Activated CD8-positive, alpha-beta memory T cell treated with anti-CD3 and anti-CD28 coated beads, Interleukin-2, amount 50 U/mL, for 48 hours (primary cell): ENCODE results near the gene ZFYVE9.
"Not testable (repeated sequence)": the region's sequence is repeated elsewhere in the genome, so short reads cannot be mapped to it uniquely, and the experiment has no call there.

Experiments
- DNase-seq: peaks from one replicate; pipeline ENCODE4 v3.0.0-alpha.2; 2020

ZFYVE9 gene

GRCh38 chr1:52192436-52192835, 50.5 kb downstream of the ZFYVE9 start:
- DNase-seq = no peak

DNA sequence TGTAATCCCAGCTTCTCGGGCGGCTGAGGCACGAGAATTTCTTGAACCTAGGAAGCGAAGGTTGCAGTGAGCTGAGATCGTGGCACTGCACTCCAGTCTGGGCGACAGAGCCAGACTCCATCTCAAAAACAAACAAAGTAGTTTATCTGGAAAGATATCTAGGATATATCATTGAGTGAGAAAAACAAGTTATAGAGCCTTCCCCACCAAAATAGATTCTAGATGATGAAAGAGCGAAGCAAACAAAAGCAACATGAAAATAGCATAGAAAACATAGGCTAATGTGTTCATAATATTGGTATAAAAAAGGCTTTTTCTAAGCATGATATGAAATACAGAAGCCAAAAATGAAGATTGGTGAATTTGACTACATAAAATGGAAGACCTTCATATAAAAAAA, 52.1 kb downstream of the ZFYVE9 start:
- DNase-seq = no peak

DNA sequence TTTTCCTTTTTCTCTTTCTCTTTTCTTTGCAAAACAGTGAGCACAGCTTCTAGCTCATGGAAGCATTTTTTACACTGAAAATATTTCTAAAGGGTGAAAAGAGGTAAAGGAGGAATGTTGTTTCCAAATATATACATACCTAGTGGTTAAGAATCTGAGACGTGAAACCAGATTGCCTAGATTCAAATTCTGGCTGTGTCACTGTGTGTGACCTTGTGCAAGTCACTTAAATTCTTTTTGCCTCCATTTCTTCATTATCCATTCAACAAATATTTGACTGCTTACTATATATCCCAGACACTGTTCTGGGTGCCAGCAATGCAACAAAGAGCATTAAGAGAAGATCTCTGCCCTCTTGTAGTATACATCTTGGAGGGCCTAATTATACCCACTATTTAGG, 53.3 kb downstream of the ZFYVE9 start:
- DNase-seq = no peak

DNA sequence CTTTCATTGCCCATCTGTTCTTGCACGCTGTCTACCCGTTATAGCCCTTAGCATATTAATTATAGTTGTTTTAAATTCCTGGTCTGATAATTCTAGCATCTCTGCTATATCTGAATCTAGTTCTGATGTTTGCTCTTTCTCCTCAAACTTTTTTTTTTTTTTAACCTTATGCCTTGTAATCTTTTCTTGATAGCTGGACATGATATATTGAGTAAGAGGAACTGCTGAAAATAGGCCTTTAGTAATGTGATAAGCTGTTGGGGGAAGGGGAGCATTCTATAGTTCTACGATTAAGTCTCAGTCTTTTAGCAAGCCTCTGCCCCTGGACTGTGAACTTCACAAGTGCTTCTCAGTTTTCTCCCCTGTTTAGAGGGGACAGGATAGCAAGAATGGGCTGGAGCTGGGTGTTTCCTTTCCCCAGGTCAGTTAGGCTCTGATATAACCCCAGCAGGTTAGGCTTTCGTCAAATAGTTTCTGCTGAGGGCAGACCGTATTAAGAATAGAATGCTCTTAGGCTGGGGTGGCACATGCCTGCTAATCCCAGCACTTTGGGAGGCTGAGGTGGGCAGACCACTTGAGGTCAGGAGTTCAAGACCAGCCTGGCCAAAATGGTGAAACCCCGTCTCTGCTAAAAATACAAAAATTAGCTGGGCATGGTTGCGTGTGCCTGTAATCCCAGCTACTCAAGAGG, 62.2 kb downstream of the ZFYVE9 start:
- DNase-seq = no peak

DNA sequence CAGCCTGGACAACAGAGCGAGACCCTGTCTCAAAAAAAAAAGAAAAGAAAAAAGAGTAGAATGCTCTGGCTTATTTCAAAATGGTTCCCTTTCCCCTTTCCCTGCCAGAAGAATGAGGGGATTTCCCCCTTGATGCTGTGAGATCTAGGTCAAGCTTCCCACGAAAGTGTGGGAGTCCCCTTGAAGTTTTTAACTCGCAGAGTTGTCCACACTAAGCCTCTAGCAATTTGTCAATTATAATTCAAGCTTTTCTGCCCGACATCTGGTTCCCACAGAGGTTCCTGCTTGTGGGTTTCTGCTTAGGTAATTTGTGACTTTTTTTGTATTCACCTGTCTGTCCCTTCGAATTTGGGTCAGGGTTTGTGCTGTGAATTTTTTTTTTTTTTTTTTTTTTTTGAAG, 62.8 kb downstream of the ZFYVE9 start:
- DNase-seq = no peak

DNA sequence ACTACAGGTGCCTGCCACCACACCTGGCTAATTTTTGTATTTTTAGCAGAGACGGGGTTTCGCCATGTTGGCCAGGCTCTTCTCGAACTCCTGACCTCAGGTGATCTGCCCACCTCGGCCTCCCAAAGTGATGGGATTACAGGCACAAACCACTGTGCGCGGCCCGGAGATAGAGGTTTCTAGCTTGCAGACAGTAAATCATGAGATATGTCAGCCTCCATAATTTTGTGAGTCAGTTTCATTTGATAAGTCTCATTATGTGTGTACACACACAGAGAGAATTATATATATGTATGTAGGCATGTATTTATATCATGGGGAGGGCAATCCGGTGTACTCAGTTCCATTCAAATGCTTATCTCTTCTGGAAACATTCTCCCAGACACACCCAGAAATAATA, 64.8 kb downstream of the ZFYVE9 start:
- DNase-seq = not testable (repeated sequence)

GRCh38 chr1:52209429-52209828, 67.5 kb downstream of the ZFYVE9 start:
- DNase-seq = no peak

- no peak for DNase-seq
Observed at GRCh38 chr1:52210044-52210443, 68.2 kb downstream of the ZFYVE9 start.

DNA sequence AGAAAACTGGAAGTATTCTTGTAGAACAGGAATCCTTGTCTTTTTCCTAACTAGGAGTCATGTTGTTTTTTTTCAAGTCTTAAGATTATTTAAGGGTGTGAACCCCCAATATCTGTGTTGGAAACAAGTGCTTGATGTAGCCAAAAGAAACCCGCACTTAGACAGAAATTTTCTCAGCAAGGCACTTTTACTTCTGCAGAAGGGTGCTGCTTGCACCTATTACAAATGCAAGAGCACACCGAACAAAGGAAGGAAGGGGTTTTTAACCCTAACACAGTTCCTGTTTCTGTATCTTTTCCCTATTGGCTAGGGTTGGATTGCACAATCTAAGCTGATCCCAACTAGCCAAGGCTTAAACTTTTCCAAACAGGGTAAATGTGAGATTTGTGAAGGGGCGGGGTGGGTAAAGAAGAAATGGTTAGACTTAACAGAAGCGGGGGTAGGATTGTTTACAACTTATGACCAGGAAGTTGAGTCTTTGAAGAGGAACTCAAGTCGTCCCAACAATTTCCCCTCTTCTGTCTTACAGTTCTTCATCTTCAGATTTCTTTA, 75.1 kb downstream of the ZFYVE9 start:
- DNase-seq = no peak

- DNase-seq = no peak
Observed at GRCh38 chr1:52225174-52225573, 83.3 kb downstream of the ZFYVE9 start.

- DNase-seq = no peak
Observed at GRCh38 chr1:52229494-52229893, 87.6 kb downstream of the ZFYVE9 start.

DNA sequence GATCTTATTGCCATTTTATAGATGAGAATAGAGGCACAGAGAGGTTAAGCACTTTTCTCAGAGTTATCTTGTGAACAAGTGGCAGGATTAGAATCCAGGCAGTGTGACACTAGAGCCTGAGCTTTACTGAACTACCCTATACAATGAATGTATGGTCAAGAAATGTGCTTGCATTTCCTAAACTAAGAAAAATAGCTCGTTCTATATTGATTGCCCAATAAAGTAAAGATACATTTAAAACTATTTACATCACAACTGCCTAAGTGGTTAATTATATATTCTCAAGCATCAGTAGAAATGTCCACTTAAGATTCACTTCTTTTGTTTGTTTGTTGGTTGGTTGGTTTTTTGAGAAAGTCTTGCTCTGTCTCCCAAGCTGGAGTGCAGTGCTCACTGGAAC, 91.6 kb downstream of the ZFYVE9 start:
- DNase-seq = no peak

DNA sequence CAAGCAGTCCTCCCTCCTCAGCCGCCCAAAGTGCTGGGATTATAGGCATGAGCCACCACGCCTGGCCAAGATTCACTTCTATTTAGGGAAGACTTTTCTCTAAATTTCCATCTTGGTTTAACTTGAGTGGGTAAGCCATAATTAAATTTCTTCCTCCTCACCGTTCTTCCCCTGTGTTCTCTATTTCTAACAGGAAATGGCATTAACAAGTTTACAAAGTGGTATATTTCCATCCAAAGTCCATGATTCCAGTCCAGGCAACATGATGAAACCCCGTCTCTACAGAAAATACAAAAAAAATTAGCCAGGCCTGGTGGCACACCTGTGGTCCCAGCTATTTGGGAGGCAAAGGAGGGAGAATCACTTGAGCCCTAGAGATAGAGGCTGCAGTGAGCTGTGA, 92.1 kb downstream of the ZFYVE9 start:
- no peak for DNase-seq

GRCh38 chr1:52234708-52235107, 92.8 kb downstream of the ZFYVE9 start:
- DNase-seq = no peak

GRCh38 chr1:52235646-52236045, 93.8 kb downstream of the ZFYVE9 start:
- no peak for DNase-seq

DNA sequence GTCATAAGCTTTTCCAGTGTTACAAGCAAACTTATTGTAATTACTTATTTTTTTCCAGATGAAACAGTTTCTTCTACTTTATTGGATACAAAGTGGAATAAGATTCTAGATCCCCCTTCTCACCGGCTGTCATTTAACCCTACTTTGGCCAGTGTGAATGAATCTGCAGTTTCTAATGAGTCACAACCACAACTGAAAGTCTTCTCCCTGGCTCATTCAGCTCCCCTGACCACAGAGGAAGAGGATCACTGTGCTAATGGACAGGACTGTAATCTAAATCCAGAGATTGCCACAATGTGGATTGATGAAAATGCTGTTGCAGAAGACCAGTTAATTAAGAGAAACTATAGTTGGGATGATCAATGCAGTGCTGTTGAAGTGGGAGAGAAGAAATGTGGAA, 95.5 kb downstream of the ZFYVE9 start:
- no peak for DNase-seq

DNA sequence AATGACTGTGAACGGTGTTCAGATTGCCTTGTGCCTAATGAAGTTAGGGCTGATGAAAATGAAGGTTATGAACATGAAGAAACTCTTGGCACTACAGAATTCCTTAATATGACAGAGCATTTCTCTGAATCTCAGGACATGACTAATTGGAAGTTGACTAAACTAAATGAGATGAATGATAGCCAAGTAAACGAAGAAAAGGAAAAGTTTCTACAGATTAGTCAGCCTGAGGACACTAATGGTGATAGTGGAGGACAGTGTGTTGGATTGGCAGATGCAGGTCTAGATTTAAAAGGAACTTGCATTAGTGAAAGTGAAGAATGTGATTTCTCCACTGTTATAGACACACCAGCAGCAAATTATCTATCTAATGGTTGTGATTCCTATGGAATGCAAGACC, 96.6 kb downstream of the ZFYVE9 start:
- no peak for DNase-seq

- no peak for DNase-seq
Observed at GRCh38 chr1:52238887-52239707, 97.2 kb downstream of the ZFYVE9 start.

GRCh38 chr1:52239708-52240001, 97.8 kb downstream of the ZFYVE9 start:
- DNase-seq = no peak

- no peak for DNase-seq
Observed at GRCh38 chr1:52240592-52241210, 98.8 kb downstream of the ZFYVE9 start.

GRCh38 chr1:52243221-52243987, 101.5 kb downstream of the ZFYVE9 start:
- DNase-seq = no peak

DNA sequence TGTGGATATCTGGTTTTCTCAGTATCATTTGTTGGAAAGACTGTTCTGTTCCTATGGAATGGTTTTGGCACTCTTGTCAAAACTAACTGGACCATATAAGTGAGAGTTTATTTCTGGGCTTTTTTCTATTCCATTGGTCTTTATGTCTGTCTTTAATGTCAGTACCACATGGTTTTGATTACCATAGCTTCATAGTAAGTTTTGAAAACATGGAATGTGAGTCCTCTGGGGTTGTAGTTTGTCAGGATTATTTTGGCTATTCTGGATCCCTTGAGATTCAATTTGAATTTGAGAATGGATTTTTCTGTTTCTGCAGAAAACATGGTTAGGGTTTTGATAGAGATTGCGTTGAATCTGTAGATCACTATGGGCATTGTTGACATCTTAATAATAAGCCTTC, 107.9 kb downstream of the ZFYVE9 start:
- no peak for DNase-seq

- DNase-seq = no peak
Observed at GRCh38 chr1:52253421-52253820, 111.5 kb downstream of the ZFYVE9 start.
